ENCODE measurements around the gene ICAM5. TPM values are rescaled to one million over a fixed set of nuclear protein-coding genes. Genes with fewer than 3 reads are reported as not detected.

Gene ICAM5
- total RNA-seq, 1 donor from 2014 or later: 0.11 TPM

DNA sequence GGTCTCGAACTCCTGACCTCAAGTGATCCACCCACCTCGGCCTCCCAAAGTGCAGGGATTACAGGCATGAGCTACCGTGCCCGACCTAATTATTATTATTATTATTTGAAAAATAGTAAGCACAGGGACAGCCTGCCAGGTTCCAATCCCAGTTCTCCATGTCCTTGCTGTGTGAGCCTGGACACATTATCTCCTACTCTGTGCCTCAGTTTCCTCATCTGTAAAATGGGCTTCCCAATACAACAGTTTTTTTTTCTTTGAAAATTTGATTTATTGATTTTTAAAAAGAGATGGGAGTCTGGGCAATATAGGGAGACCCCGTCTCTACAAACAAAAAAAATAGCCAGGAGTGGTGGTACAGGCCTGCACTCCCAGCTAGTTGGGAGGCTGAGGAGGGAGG lies 16.6 kb downstream of the ICAM5 start:
- intact Hi-C loops (cut with DNase I): no loop called here
- DNase-seq: no peak
- ATAC-seq (ENCODE audit: poor library complexity): no peak

DNA sequence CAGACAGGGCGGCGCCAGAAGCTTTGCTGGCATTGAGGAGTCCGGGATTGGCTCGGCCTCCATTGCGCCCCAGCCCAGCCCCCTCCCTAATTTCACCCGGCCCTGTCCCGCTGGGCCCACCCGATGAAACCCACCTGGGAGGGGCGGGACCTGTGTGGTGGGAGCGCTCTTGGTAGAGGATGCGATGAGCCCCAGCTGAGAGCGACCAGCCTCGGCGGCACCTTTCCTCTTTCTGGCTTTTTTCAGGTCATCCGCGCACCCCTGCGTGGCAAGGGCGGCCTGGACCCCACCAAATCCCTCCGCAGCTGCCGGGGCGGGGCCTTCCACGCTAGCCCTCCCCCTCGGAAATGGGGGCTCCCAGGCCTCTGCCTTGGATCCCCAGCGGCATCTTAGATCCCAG lies 19.7 kb downstream of the ICAM5 start, which contains the start of gene ZGLP1:
Gene ZGLP1 (minus strand): TSS at position 393 of the 400 bp plus-strand sequence.
- no peak for DNase-seq
- intact Hi-C loops (cut with DNase I): no loop called here
- no peak for ATAC-seq (ENCODE audit: poor library complexity)

DNA sequence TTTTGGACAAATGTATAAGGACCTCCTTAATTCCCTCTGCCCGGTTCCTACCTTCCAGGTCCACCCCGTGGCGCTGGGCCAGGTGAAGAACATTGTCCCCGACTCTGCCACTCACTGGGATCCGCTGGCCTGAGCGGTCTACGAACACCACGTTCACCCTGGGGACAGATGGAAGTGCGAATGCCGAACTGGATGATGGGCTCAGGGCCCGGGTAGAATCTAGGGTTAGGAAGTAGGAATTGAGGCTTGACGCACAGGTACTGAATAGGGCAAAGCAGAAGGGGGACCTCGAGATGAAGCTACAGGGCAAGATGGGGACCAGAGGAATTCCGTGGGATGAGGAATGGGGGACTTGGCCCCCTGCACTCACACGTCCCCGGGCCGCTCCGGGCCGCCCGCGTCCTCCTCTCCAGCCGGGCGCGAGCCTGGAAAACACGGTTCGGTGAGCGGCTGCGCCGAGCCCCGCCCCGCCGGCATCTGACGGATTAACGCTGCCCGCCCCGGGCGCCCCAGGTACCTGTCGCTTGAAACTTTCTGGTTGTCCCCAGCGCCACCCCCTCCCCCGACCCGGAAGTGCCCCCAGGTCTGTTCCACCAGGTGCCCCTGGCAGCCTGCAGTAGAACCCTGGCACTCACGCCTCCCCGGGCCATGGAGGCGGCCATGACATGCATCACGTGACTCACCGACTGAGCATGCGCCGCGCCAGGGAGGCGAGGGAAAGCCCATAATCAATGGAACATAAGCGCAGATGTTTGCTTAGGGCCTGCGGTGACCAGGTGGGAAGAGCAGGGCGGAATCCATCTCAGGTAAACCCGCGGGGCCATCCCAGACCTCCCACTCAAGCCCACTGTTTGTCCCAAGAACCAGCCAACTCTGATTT lies 25.8 kb downstream of the ICAM5 start, which contains the start of gene FDX2:
Gene FDX2 (minus strand): TSS at position 681 of the 880 bp plus-strand sequence. CDS start 19 bp downstream, at position 662.
- ATAC-seq (ENCODE audit: poor library complexity): peak; percentile 95
- intact Hi-C loops (cut with DNase I): no loop called here

GRCh38 chr19:10316229-10317044 lies 26.7 kb downstream of the ICAM5 start:
- ATAC-seq (ENCODE audit: poor library complexity): peak; percentile 29

More for the DNA sequence above, 25.8 kb downstream of the ICAM5 start, which contains the start of gene FDX2:
- DNase-seq: peak; percentile 95

DNA sequence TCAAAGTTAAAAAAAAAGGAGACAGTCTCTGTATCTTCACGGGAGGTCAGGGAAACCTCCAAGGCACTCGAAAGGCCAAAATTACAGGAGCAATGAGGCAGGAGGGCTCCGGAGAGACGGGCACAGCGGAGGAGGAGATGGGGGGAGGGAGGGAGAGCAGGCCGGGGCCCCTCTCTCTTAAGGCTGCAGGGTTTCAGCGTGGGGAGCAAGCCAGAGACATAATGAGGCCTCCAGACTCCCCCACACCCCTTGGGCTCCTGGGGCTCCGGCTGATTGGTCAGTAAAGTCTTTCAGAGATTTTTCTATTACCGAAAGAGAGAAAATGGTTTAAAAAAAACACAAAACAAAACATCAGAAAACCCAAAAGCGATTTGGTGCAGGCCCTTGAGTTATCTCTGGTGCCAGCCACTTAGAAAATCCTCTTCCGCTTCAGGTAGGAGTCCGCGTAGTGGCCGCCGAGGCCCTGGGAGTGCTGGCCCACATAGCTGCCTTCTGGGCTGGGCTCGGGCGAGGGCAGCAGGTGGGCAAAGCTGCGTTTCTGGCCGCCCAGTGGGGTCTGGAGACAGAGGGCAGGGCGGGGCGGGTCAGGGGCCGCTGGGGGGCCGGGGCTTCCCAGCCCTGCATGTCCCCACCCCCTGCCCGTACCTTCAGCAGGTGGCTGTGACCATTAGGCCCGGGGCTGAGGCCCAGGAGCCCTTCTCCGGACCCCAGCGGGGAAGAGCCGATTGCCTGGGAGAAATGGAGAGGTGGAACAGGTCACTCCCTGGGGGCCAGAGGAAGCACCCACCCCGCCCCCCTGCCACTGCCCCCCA lies 27.5 kb downstream of the ICAM5 start:
- ATAC-seq (ENCODE audit: poor library complexity) (no peak), DNase-seq (no peak)
- intact Hi-C loops (cut with DNase I): no loop called here

More at GRCh38 chr19:10316229-10317044, 26.7 kb downstream of the ICAM5 start:
- intact Hi-C loops (cut with DNase I): no loop called here
- no peak for DNase-seq

DNA sequence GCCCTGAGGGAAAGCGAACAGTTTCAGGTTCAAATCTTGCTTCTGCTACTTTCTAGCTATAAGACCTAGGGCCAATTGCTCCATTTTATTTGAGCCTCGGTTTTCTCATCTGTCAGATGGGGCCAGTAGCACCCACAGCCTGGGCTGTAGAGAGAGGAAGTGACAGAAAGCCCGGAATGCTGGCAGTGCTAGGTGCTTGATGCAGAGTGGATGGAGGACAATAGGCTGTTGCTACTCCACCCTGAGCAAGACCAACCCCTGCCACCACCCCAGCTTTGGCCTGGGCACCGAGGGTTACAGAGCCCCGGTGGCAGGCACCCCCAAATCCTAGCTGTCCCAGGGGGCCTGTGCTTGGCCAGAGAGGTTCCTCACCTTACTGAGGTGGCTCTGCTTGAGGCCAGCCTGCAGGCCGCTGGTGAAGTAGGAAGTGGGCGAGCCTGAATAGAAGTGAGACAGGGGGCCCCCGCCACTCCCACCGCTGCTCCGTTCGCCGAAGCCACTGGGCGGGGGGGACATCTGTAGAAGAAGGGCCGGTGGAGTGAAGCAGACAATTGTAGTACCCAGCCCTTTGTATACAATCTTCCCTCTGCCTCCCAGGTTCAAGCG lies 28.2 kb downstream of the ICAM5 start:
- intact Hi-C loops (cut with DNase I): no loop called here
- DNase-seq (no peak), ATAC-seq (ENCODE audit: poor library complexity) (no peak)

- DNase-seq: no peak
- no peak for ATAC-seq (ENCODE audit: poor library complexity)
- intact Hi-C loops (cut with DNase I): no loop called here
These were observed 29.3 kb downstream of the ICAM5 start for GRCh38 chr19:10318807-10319682.

DNA sequence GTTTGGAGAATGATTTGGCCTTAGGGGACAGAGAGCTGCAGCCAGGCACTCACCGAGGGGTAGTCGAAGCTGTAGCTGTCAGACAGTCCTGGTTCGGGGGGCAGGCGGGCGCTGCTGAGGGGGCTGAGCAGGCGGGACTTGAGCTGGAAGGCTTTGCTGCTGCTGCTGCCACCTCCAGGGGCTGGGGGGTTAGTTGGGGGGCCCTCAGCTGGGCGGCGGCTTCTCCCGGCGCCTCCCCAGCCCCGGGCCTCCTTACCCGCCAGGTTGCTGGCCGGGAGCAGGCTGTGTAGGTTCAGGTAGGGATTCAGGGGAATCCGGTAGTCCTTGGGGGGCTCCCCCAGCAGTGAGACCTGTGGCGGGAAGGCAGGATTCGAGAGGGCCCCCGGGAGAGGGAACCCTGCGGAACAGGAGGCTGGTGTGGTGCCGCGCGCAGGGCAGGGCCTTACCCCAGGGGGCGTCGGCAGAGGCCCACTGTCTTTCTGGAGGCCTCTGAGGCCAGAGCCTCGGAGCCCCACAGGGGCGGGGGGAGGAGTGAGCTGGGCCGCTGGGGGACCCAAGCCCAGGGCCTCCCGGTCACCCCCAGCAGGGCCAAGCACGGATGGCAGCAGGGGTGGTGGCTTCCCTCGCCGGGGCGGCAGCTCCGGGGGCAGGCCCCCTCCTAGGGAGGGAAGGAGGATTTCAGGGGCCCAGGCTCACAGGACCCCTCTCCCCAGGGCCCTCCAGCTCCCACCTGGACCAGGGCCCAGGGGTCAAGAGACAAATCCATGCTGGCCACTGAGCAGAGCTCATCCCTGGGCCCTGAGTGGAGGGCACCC lies 31.1 kb downstream of the ICAM5 start:
- DNase-seq: no peak
- no peak for ATAC-seq (ENCODE audit: poor library complexity)
- intact Hi-C loops (cut with DNase I): no loop called here

DNA sequence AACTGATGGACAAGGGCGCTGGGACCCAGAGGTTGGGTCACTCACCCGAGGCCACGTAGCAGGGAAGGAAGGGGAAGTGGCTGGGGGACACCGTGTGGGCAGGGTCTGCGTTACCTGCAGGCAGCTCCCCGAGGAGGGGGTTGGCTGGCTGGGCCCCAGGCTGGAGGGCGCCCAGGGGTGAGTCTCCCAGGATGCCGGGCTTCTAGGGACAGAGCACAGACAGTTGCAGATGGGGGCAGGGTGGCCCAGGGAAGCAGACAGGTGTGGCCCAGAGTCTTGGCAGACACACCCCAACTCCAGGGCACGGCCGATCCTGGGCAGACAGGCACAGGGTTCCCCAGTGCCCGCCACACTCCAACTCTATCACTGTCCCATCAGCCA lies 31.7 kb downstream of the ICAM5 start:
- intact Hi-C loops (cut with DNase I): no loop called here
- ATAC-seq (ENCODE audit: poor library complexity) (no peak), DNase-seq (no peak)

DNA sequence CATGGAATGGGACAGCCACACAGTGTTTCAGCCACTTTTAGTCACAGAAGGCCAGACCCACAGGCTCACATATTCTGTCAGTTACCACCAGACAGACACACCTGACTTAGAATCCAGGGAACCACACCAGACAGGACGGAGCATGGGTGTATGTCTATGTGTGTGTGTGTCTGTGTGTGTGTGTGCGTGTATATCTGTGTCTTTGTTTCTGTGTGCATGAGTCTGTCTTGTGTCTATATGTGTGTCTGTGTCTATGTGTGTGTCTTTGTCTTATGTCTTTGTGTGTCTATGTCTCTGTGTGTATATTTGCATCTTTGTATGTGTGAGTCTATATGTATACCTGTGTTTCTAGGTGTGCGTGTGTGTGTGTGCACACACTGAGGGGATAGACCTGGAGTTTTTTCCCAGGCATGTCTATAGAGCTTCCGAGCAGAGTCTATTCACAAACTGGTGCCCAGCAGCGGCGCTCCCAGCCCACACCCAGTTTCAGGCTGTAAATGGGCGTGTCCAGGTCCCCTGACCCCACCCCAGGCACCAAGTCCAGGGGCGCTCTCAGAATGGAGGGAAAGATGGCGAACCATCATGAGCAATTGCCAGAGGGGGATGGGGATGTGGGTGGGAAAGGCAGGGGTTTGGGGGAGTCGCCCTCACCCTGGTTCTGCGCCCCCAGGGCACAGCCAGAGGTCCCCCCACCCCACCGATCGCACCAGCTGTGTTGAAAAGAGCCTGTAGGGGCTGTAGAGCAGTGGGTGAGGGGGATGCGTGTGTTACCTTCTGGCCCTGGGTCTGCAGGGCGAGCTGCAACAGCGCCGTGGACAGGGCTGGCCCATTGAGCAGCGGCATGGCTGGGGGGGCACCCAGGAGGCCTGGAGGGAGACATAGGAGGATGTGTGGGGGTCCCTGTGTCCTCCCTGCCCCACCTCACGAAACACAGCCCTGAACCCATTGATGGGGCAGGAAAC lies 32.4 kb downstream of the ICAM5 start:
- DNase-seq (no peak), ATAC-seq (ENCODE audit: poor library complexity) (no peak)
- intact Hi-C loops (cut with DNase I): no loop called here

DNA sequence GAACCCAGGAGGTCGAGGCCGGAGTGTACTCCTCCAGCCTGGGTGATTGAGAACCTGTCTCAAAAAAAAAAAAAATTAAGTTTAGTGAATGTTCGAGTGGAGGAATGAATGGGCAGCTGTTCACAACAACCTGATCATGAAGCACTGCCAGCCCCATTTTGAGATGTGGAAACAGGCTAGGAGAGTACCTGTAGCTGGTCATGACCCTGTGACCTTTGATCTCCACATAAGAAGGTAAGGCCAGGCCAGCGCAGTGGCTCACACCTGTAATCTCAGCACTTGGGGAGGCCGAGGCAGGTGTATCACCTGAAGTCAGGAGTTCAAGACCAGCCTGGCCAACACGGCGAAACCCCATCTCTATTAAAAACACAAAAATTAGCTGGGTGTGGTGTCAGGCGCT lies 36.0 kb downstream of the ICAM5 start:
- DNase-seq: no peak
- intact Hi-C loops (cut with DNase I): no loop called here

GRCh38 chr19:10327793-10328192 lies 38.0 kb downstream of the ICAM5 start:
- intact Hi-C loops (cut with DNase I): no loop called here
- ATAC-seq (ENCODE audit: poor library complexity): no peak
- DNase-seq: no peak

More for the DNA sequence above, 36.0 kb downstream of the ICAM5 start:
- ATAC-seq (ENCODE audit: poor library complexity): no peak

- ATAC-seq (ENCODE audit: poor library complexity) (no peak), DNase-seq (no peak)
- intact Hi-C loops (cut with DNase I): no loop called here
These were observed 39.0 kb downstream of the ICAM5 start for GRCh38 chr19:10328558-10329429.

- no peak for DNase-seq
- intact Hi-C loops (cut with DNase I): no loop called here
- ATAC-seq (ENCODE audit: poor library complexity): no peak
These were observed 39.8 kb downstream of the ICAM5 start for GRCh38 chr19:10329555-10329954.
